Endothelial cell of umbilical vein (primary cell): Measurements from ENCODE around the gene BCS1L. TPM values are rescaled to one million over a fixed set of nuclear protein-coding genes. Genes with fewer than 3 reads are reported as not detected.

Source experiments
- BruUV-seq: library from RNA; stranded (reverse); fragments of 400-500 nt; replicated peaks from 2 replicates; lab custom pipeline; 2021; lab: Mats Ljungman, UMichigan
- CTCF ChIA-PET: fragments of 300-600, 350-600 bp; sonication (Branson Sonifier 250); formaldehyde crosslinking; loops from one replicate; lab custom pipeline; 2021; ENCODE audit warnings: antibody characterized with exemption, inconsistent platforms; lab: Charles Lee
- POLR2A ChIA-PET: fragments of 300-600, 350-600 bp; sonication (Branson Sonifier 250); formaldehyde crosslinking; loops from one replicate; lab custom pipeline; 2021; ENCODE audit warnings: antibody characterized with exemption, inconsistent platforms; lab: Charles Lee
- DNase-seq: peaks from one replicate; pipeline ENCODE4 v3.0.0-alpha.2; 2011; ENCODE audit warnings: low read depth, low spot score
- FAIRE-seq: peaks from 2 replicates; lab custom pipeline; 2011; peaks lifted over from hg19 to GRCh38; lab: Jason Lieb, UNC
- H2AFZ ChIP-seq: 2 replicates; pipeline ENCODE4 v1.6.0; 2012; ENCODE audit warnings: low read depth, low read length, control low read depth, inconsistent platforms
- H3K27ac ChIP-seq: 2 replicates; pipeline ENCODE4 v1.5.1; 2011; ENCODE audit warnings: low read depth, mild to moderate bottlenecking, control low read depth, low read length, moderate library complexity; ENCODE audit not compliant: insufficient read depth
- H3K27me3 ChIP-seq, 2 experiments: 2 replicates each; pipeline versions ENCODE4 v1.6.0 to v1.6.1; 2011; ENCODE audit warnings: low read length in 2 of 2, mixed read lengths in 1 of 2; ENCODE audit not compliant: control insufficient read depth in 2 of 2, insufficient read depth in 2 of 2
- H3K36me3 ChIP-seq, 2 experiments: 2 replicates in 1 of 2; 3 replicates in 1 of 2; pipeline ENCODE4 v1.5.1; 2011; ENCODE audit warnings: low read length in 2 of 2, mild to moderate bottlenecking in 1 of 2, moderate library complexity in 1 of 2; ENCODE audit not compliant: control insufficient read depth in 2 of 2, insufficient read depth in 2 of 2; ENCODE audit errors: extremely low read depth in 1 of 2
- H3K4me1 ChIP-seq: 3 replicates; pipeline ENCODE4 v1.5.1; 2011; ENCODE audit warnings: mild to moderate bottlenecking, low read length; ENCODE audit not compliant: control insufficient read depth, insufficient read depth; ENCODE audit errors: extremely low read depth
- H3K4me2 ChIP-seq: 2 replicates; pipeline ENCODE4 v1.6.1; 2011; ENCODE audit warnings: low read length, control low read depth, mixed read lengths; ENCODE audit not compliant: insufficient read depth
- H3K4me3 ChIP-seq, 3 experiments: fragments of 200-600 bp in 1 of 3; sonication (generic), shearing (Covaris generic) in 1 of 3; replicated peaks in 1 of 3; 2 replicates each; pipeline ENCODE4 v1.5.1; 2011 to 2016; ENCODE audit warnings: control low read depth in 3 of 3, low read length in 3 of 3, mild to moderate bottlenecking in 2 of 3, inconsistent platforms in 1 of 3, low read depth in 1 of 3, moderate library complexity in 1 of 3; ENCODE audit not compliant: insufficient read depth in 1 of 3
- H3K79me2 ChIP-seq: 2 replicates; pipeline ENCODE4 v1.6.0; 2012; ENCODE audit warnings: low read length, inconsistent platforms; ENCODE audit not compliant: control insufficient read depth, insufficient read depth
- H3K9ac ChIP-seq: replicated peaks from 2 replicates; pipeline ENCODE3; 2011; ENCODE audit warnings: low read length, control low read depth; ENCODE audit not compliant: insufficient read depth; ENCODE audit errors: extremely low read depth
- H3K9me1 ChIP-seq: replicated peaks from 3 replicates; pipeline ENCODE4 v1.6.0; 2011; ENCODE audit warnings: mild to moderate bottlenecking, low read length; ENCODE audit not compliant: control insufficient read depth, insufficient read depth; ENCODE audit errors: extremely low read depth
- H3K9me3 ChIP-seq: replicated peaks from 2 replicates; pipeline ENCODE4 v1.5.1; 2012; ENCODE audit warnings: low read length, inconsistent platforms; ENCODE audit not compliant: control insufficient read depth, insufficient read depth
- H4K20me1 ChIP-seq: replicated peaks from 2 replicates; pipeline ENCODE3; 2011; ENCODE audit warnings: mild to moderate bottlenecking, low read length; ENCODE audit not compliant: control insufficient read depth, insufficient read depth; ENCODE audit errors: extremely low read depth
- CTCF ChIP-seq, 2 donors: IDR thresholded peaks; 1 replicate in 1 of 2; 2 replicates in 1 of 2; pipeline ENCODE4 v1.5.1; 2011; ENCODE audit warnings: low read length in 2 of 2, mild to moderate bottlenecking in 2 of 2, moderate library complexity in 2 of 2, control low read depth in 1 of 2, inconsistent platforms in 1 of 2, low read depth in 1 of 2; ENCODE audit not compliant: insufficient read depth in 1 of 2; ENCODE audit errors: extremely low read depth in 1 of 2
- EZH2 ChIP-seq: IDR thresholded peaks from 2 replicates; pipeline ENCODE4 v1.6.1; 2012; ENCODE audit warnings: borderline replicate concordance, low read depth, mild to moderate bottlenecking, moderate library complexity, low read length, inconsistent platforms; ENCODE audit not compliant: severe bottlenecking
- FOS ChIP-seq: IDR thresholded peaks from 2 replicates; pipeline ENCODE4 v1.6.1; 2011; ENCODE audit warnings: mild to moderate bottlenecking, low read length, moderate library complexity, borderline replicate concordance; ENCODE audit not compliant: insufficient read depth
- JUN ChIP-seq: IDR thresholded peaks from 2 replicates; pipeline ENCODE4 v1.6.1; 2011; ENCODE audit warnings: borderline replicate concordance, low read depth; ENCODE audit not compliant: insufficient read length, insufficient read depth
- MAX ChIP-seq: IDR thresholded peaks from 2 replicates; pipeline ENCODE4 v1.6.1; 2011; ENCODE audit not compliant: insufficient read depth, insufficient read length
- MYC ChIP-seq: IDR thresholded peaks from one replicate; pipeline ENCODE4 v1.6.1; 2011; ENCODE audit warnings: mild to moderate bottlenecking, low read depth, low read length
- POLR2A ChIP-seq: IDR thresholded peaks from 2 replicates; pipeline ENCODE4 v1.6.1; 2012; ENCODE audit warnings: low read depth, mild to moderate bottlenecking, control low read depth, low read length
- POLR2AphosphoS5 ChIP-seq: IDR thresholded peaks from 2 replicates; pipeline ENCODE4 v1.6.1; 2012; ENCODE audit warnings: low read depth, mild to moderate bottlenecking, control low read depth, low read length, moderate library complexity; ENCODE audit not compliant: insufficient read depth
- dilution Hi-C: fragments of 300-500 bp; cut with MboI; formaldehyde crosslinking; loops from one replicate; pipeline ENCODE4 v1.15.0; 2019; ENCODE audit warnings: low sequenced_read_pairs; ENCODE audit not compliant: extremely low pct_ligation_motif_present
- intact Hi-C: fragments of 100-400 bp; cut with micrococcal nuclease; formaldehyde crosslinking; loops from one replicate; pipeline ENCODE4 v1.10.0; 2022
- polyA plus RNA-seq, 4 experiments: library from polyadenylated mRNA; depleted of rRNA in 3 of 4; stranded (reverse) in 3 of 4; unstranded in 1 of 4; fragments of >200 nt; gene quantifications; 2 replicates each; pipeline versions ENCODE4 v1.2.1 to v1.2.3, GENCODE V29; 2011 to 2012; ENCODE audit warnings: missing spikeins in 1 of 4
- total RNA-seq: library from RNA; stranded (reverse); gene quantifications from 2 replicates; pipeline ENCODE4 v1.2.3, GENCODE V29; 2021

Gene BCS1L
- total and polyA plus RNA-seq, 2 donors (not counting 3 experiments of a cell fraction or from before 2014, with no cell fraction given), result 57.4 to 70.3 TPM

- Histone ChIP-seq H3K9me3 (no peaks in the 10 kb centered on the region), H3K9me1 (no peaks in the 10 kb centered on the region), H3K4me1 (peaks cover 18% of the 10 kb centered on the region), H4K20me1 (no peaks in the 10 kb centered on the region), H3K27ac (no peak overlapping the region), H3K27me3 (no peaks in the 10 kb centered on the region), H3K4me3 (no peak overlapping the region), H3K9ac (no peak overlapping the region), H3K36me3 (peaks cover 22 to 40% of the 10 kb centered on the region in 2 experiments), H2AFZ (no peak overlapping the region), H3K79me2 (no peaks in the 10 kb centered on the region), H3K4me2 (no peak overlapping the region)
- no peak for TF ChIP-seq POLR2AphosphoS5
- dilution Hi-C loops (no loop called here), intact Hi-C loops (no loop called here)
- FAIRE-seq (no peak), DNase-seq (no peak)
- CTCF ChIA-PET, result no interaction called here
- no TSS peak for BruUV-seq
- POLR2A ChIA-PET, result no interaction called here
Measured at GRCh38 chr2:218635719-218636118, 23.8 kb upstream of the BCS1L start.

DNA sequence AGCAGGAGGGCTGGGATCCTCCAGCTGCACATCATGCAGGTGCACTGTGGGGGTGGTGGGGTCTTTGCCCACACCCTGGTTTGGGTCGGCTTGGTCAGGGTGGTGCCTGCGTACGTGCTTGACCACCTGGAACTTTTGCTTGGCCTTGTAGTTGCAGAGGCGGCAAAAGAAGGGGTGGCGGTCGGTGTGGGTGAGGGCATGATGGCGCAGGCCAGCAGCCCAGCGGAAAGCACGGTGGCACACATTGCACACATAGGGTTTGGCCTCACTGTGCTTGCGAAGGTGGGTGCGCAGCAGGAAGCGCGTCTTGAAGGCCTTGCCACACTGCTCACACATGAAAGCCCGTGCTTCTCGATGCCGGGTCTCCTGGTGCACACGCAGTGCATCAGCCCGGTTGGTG is 21.1 kb upstream of the BCS1L start:
- CTCF ChIA-PET, result no interaction called here
- no peak for FAIRE-seq

More for the DNA sequence above, 21.1 kb upstream of the BCS1L start:
- Histone ChIP-seq H3K4me1 (no peaks in the 10 kb centered on the region), H4K20me1 (no peaks in the 10 kb centered on the region), H3K27me3 (no peaks in the 10 kb centered on the region), H3K9me3 (no peaks in the 10 kb centered on the region), H2AFZ (no peak overlapping the region), H3K9ac (no peak overlapping the region), H3K4me2 (no peak overlapping the region), H3K9me1 (no peaks in the 10 kb centered on the region), H3K79me2 (no peaks in the 10 kb centered on the region), H3K4me3 (no peak overlapping the region), H3K36me3 (peaks cover 22 to 54% of the 10 kb centered on the region in 2 experiments), H3K27ac (no peak overlapping the region)
- dilution Hi-C loops (no loop called here), intact Hi-C loops (no loop called here)
- TF ChIP-seq POLR2A (no peak), FOS (no peak), MAX (no peak), MYC (no peak), CTCF (IDR thresholded peaks at IDR 0.05; ENCODE audit: extremely low read depth in 1 of 2, insufficient read depth in 1 of 2, low read depth in 1 of 2, low read length in 2 of 2) (no peak), EZH2 (no peak), POLR2AphosphoS5 (no peak), JUN (no peak)
- DNase-seq, result no peak
- POLR2A ChIA-PET, result no interaction called here
- BruUV-seq, result TSS peak; percentile 11
